ENCODE results near the gene CCDC57. TPM values are rescaled to one million over a fixed set of nuclear protein-coding genes. Genes with fewer than 3 reads are reported as not detected.

CCDC57 gene
- total and polyA plus RNA-seq, 2 of the 4 experiments (the other 2 are of a cell fraction): 7.3 to 31.3 TPM

- Histone ChIP-seq H3K36me3 (ENCODE audit: control insufficient read depth, insufficient read depth, low read length) (peaks cover 13% of the 10 kb centered on the region), H3K9ac (ENCODE audit: low read depth, low read length) (no peak overlapping the region), H3K4me2 (ENCODE audit: low read depth, low read length) (no peak overlapping the region), H3K56ac (ENCODE audit: extremely low read depth, insufficient read depth, low read length) (no peak overlapping the region), H3K9me1 (ENCODE audit: insufficient read depth, low read length) (no peaks in the 10 kb centered on the region), H2AK5ac (ENCODE audit: low read depth, low read length) (no peak overlapping the region), H3K4me1 (ENCODE audit: control insufficient read depth, insufficient read depth, low read length) (no peaks in the 10 kb centered on the region), H2BK120ac (ENCODE audit: low read depth, low read length) (no peak overlapping the region), H2BK5ac (ENCODE audit: low read depth, low read length, poor library complexity, severe bottlenecking) (no peak overlapping the region), H3K9me3 (ENCODE audit: control insufficient read depth, insufficient read depth, low read length) (no peaks in the 10 kb centered on the region), H4K5ac (ENCODE audit: low read depth, low read length) (no peak overlapping the region), H3K27ac (ENCODE audit: insufficient read depth, low read length) (no peak overlapping the region), H3K18ac (ENCODE audit: low read depth, low read length) (no peak overlapping the region), H2AK9ac (replicated peaks; ENCODE audit: low read depth, low read length, poor library complexity) (no peak overlapping the region), H3K27me3 (ENCODE audit: control insufficient read depth, insufficient read depth, low read length) (no peaks in the 10 kb centered on the region), H2BK15ac (ENCODE audit: low read depth, low read length) (no peak overlapping the region), H2BK20ac (ENCODE audit: low read depth, low read length) (no peak overlapping the region), H2AFZ (replicated peaks; ENCODE audit: low read length, poor library complexity) (no peak overlapping the region), H4K8ac (ENCODE audit: low read depth in 2 of 2, low read length in 2 of 2) (no peak overlapping the region), H3K4ac (ENCODE audit: low read depth, low read length) (no peak overlapping the region), H3K4me3 (ENCODE audit: insufficient read depth, low read depth, low read length) (no peak overlapping the region), H4K20me1 (ENCODE audit: insufficient read depth, low read length) (no peaks in the 10 kb centered on the region), H3K23ac (ENCODE audit: low read depth, low read length) (no peak overlapping the region), H3K14ac (replicated peaks; ENCODE audit: low read depth, low read length) (no peak overlapping the region), H3K79me1 (ENCODE audit: low read depth in 1 of 2, low read length in 2 of 2) (peaks cover 0 to 7% of the 10 kb centered on the region in 2 experiments; a peak in 1 of 4 replicates), H4K91ac (ENCODE audit: insufficient read depth, low read depth, low read length) (no peak overlapping the region)
- 91% methylated on average over 12 of the region's 18 CpGs; no CpG with 5 or more reads in 1 of the 2 experiments for WGBS, 2 experiments (ENCODE audit: extremely low coverage in 2 of 2, insufficient read length in 1 of 2)
- ChIA-PET CTCF (no interaction called here), POLR2A (ENCODE audit: unreplicated experiment) (interaction anchor here (0.6 kb wide), 1 partner anchor 240 kb away, joined by 3 read pairs; no protein-coding TSS in a partner anchor)
- dilution Hi-C loops (cut with HindIII; ENCODE audit: low sequenced_read_pairs, unreplicated experiment) (no loop called here), intact Hi-C loops (cut with micrococcal nuclease) (no loop called here), in situ Hi-C loops (cut with MboI; ENCODE audit: low sequenced_read_pairs) (no loop called here)
- TF ChIP-seq FOS (IDR thresholded peaks at IDR 0.05; ENCODE audit: low read depth, low read length) (no peak), CHD1 (IDR thresholded peaks at IDR 0.05; ENCODE audit: low read depth, low read length) (no peak), NFE2L2 (IDR thresholded peaks at IDR 0.05; ENCODE audit: low read depth, low read length) (no peak), MXI1 (IDR thresholded peaks at IDR 0.05; ENCODE audit: borderline replicate concordance, low read depth, low read length) (no peak), ELK1 (IDR thresholded peaks at IDR 0.05; ENCODE audit: borderline replicate concordance, low read depth, low read length) (no peak), CTCF (conservative IDR thresholded peaks at IDR 0.05; ENCODE audit: low read depth, low read length) (no peak), RCOR1 (IDR thresholded peaks at IDR 0.05; ENCODE audit: insufficient replicate concordance, low read length) (no peak), POLR2A (IDR thresholded peaks at IDR 0.05; ENCODE audit: low read depth, low read length) (no peak), BHLHE40 (IDR thresholded peaks at IDR 0.05; ENCODE audit: low read depth, low read length) (no peak), RFX5 (IDR thresholded peaks at IDR 0.05; ENCODE audit: low read depth, low read length) (no peak)
- BruUV-seq (replicated peaks): no TSS peak
- DNase-seq (no peak), ATAC-seq (ENCODE audit: low read depth) (no peak)
Observed at GRCh38 chr17:82112181-82112913, 100.3 kb downstream of the CCDC57 start.

Measured in IMR-90 (cell line).